ENCODE measurements around the gene NOS2.
A peak's percentile ranks its signal among the peaks of the same experiment; 100 is the strongest.
"Not testable (repeated sequence)": the region's sequence is repeated elsewhere in the genome, so short reads cannot be mapped to it uniquely, and the experiment has no call there.

NOS2 gene

DNA sequence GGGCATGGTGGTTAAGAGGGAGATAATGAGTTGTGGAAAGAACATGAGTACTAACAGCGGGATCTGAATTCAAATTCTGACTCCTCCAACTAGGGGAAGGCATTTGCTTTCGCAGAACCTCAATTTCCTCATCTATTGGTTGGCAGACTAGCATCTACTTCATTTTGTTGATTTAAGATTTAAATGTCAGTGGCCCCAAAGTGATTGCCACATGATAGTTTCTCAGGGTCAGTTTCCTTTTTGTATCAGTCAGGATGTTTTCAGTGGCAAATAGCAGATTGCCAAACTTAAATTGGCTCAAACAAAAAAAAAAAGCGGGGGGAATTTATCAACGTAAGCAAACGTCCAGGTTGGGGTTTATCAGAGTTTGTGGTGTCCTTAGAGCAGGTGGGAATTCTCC lies 25.1 kb upstream of the NOS2 start:
- no peak overlapping the region for H3K27ac ChIP-seq
- DNase-seq: no peak
- H3K27me3 ChIP-seq (ENCODE audit: insufficient read depth, low read depth, severe bottlenecking): no peaks in the 10 kb centered on the region
- TF ChIP-seq, protein P1, sequence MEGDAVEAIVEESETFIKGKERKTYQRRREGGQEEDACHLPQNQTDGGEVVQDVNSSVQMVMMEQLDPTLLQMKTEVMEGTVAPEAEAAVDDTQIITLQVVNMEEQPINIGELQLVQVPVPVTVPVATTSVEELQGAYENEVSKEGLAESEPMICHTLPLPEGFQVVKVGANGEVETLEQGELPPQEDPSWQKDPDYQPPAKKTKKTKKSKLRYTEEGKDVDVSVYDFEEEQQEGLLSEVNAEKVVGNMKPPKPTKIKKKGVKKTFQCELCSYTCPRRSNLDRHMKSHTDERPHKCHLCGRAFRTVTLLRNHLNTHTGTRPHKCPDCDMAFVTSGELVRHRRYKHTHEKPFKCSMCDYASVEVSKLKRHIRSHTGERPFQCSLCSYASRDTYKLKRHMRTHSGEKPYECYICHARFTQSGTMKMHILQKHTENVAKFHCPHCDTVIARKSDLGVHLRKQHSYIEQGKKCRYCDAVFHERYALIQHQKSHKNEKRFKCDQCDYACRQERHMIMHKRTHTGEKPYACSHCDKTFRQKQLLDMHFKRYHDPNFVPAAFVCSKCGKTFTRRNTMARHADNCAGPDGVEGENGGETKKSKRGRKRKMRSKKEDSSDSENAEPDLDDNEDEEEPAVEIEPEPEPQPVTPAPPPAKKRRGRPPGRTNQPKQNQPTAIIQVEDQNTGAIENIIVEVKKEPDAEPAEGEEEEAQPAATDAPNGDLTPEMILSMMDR (IDR thresholded peaks at IDR 0.05; ENCODE audit: low read depth, low read length): no peak
- peaks cover 11% of the 10 kb centered on the region for H3K9me3 ChIP-seq (ENCODE audit: severe bottlenecking)
- no peaks in the 10 kb centered on the region for H3K36me3 ChIP-seq
- no peak overlapping the region for H3K4me3 ChIP-seq (ENCODE audit: low read depth, low read length)

DNA sequence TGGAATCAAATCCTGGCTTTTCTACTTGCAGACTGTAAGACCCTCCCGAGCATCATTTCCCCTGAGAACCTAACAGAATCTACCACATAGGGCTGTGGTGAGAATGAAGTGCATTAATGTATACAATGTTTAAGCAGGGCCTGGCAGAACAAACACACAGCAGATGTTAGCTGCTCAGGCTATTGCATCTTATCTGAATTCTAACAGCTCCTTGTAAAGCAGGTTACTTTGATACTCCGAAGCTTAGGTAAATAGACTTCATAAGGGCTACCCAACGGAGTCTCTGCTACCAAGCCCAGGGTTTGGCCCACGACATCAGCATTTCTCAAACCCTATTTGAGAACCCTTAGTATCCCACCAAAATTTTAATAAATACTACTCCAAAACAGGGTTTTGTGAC lies 24.4 kb upstream of the NOS2 start:
- Histone ChIP-seq H3K4me3 (ENCODE audit: low read depth, low read length) (no peak overlapping the region), H3K9me3 (ENCODE audit: severe bottlenecking) (peaks cover 14% of the 10 kb centered on the region), H3K27me3 (ENCODE audit: insufficient read depth, low read depth, severe bottlenecking) (no peaks in the 10 kb centered on the region), H3K36me3 (no peaks in the 10 kb centered on the region), H3K27ac (no peak overlapping the region)
- DNase-seq: no peak
- TF ChIP-seq, protein P1 (IDR thresholded peaks at IDR 0.05; ENCODE audit: low read depth, low read length): no peak

DNA sequence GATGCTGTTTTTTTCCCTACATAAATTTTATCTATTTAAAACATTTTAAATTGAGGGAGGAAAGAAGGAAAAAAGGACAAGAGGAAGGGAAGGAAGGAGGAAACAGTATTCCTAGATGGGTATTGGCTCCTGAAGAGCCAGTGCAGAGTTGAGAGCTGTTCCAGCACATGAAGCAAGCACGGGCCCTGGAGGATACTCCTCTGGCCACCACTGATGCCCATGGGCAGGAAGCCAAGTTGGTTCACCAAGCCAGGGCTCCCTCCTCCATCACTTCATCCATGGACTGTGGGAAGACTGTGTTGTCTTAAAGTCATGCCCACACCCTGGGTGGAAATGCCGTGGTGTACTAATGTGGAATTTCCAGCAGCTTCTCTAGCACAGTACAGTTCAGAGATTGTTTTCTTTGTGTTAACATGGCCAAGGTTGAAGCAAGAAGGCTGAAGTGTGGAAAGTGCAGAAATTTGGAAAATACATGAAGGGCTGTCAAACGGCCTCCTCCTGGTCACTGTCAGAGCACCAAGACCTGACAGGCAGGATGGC lies 23.9 kb upstream of the NOS2 start:
- Histone ChIP-seq H3K27ac (no peak overlapping the region), H3K4me3 (ENCODE audit: low read depth, low read length) (no peak overlapping the region), H3K36me3 (no peaks in the 10 kb centered on the region), H3K27me3 (ENCODE audit: insufficient read depth, low read depth, severe bottlenecking) (no peaks in the 10 kb centered on the region), H3K9me3 (ENCODE audit: severe bottlenecking) (peaks cover 14% of the 10 kb centered on the region)
- no peak for DNase-seq
- TF ChIP-seq, protein P1 (IDR thresholded peaks at IDR 0.05; ENCODE audit: low read depth, low read length): no peak

GRCh38 chr17:27822108-27822507 lies 21.8 kb upstream of the NOS2 start:
- peaks cover 14% of the 10 kb centered on the region for H3K9me3 ChIP-seq (ENCODE audit: severe bottlenecking)
- not testable (repeated sequence) for H3K27ac ChIP-seq

DNA sequence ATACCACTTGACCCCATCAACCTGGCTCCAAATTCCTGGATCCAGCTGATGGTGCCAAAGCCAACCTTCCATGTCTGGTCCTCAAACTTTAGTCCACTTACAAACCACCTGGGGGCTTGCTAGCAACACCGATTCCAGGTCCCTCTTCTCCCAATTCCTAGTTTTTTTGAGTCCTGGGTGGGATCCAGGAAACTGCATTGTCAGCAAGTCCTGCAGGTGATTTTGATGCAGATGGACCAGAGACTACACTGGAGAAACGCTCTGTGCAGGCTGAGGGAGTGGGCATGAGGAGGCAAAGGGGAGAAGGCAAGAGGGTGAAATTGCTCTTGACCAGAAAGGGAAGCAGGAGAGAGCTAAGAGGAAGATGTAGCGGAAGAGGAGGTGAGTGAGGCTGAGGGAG lies 21.0 kb upstream of the NOS2 start:
- Histone ChIP-seq H3K4me3 (ENCODE audit: low read depth, low read length) (no peak overlapping the region), H3K27ac (no peak overlapping the region), H3K9me3 (ENCODE audit: severe bottlenecking) (peaks cover 14% of the 10 kb centered on the region), H3K36me3 (no peaks in the 10 kb centered on the region), H3K27me3 (ENCODE audit: insufficient read depth, low read depth, severe bottlenecking) (no peaks in the 10 kb centered on the region)
- no peak for DNase-seq
- TF ChIP-seq, protein P1 (IDR thresholded peaks at IDR 0.05; ENCODE audit: low read depth, low read length): no peak

More at GRCh38 chr17:27822108-27822507, 21.8 kb upstream of the NOS2 start:
- DNase-seq; H3K36me3 ChIP-seq; H3K4me3 ChIP-seq (ENCODE audit: low read depth, low read length); H3K27me3 ChIP-seq (ENCODE audit: insufficient read depth, low read depth, severe bottlenecking): not testable (repeated sequence)

DNA sequence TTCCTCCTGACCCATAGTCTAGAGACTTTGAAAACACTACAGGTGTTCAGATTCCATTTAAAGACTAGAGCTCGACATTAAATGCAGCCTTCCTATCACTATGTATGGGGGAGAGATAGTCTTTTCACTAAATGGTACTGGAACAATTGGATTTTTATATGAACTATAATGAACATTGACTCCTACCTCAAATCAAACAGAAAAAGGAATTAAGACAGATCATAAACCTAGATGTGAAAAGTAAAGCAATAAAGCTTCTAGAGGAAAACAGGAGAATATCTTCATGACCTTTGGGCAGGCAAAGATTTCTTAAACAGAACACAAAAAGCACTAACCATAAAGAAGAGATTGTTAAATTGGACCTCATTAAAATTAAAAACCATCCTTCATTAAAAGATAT lies 18.8 kb upstream of the NOS2 start:
- Histone ChIP-seq H3K9me3 (ENCODE audit: severe bottlenecking) (peaks cover 14% of the 10 kb centered on the region), H3K27me3 (ENCODE audit: insufficient read depth, low read depth, severe bottlenecking) (no peaks in the 10 kb centered on the region), H3K27ac (peak overlapping the region; percentile 64), H3K4me3 (ENCODE audit: low read depth, low read length) (no peak overlapping the region), H3K36me3 (no peaks in the 10 kb centered on the region)
- DNase-seq: no peak
- TF ChIP-seq, protein P1 (IDR thresholded peaks at IDR 0.05; ENCODE audit: low read depth, low read length): no peak
